DOHH2 (cell line): ENCODE results near the gene TNFAIP1.

ENCODE experiments used
- EZH2phosphoT487 ChIP-seq: fragments of 200-600 bp; sonication (generic); IDR thresholded peaks from 2 replicates; pipeline ENCODE4 v1.6.1; 2017; ENCODE audit warnings: borderline replicate concordance, mild to moderate bottlenecking, antibody characterized with exemption, low read length, moderate library complexity, mixed read lengths
- TF ChIP-seq, protein P1 (sequence below): fragments of 200-600 bp; sonication (generic); IDR thresholded peaks from one replicate; pipeline ENCODE4 v1.5.1; 2014; ENCODE audit warnings: antibody characterized with exemption, mild to moderate bottlenecking, low read depth, low read length; ENCODE audit not compliant: poor library complexity, severe bottlenecking

DNA sequence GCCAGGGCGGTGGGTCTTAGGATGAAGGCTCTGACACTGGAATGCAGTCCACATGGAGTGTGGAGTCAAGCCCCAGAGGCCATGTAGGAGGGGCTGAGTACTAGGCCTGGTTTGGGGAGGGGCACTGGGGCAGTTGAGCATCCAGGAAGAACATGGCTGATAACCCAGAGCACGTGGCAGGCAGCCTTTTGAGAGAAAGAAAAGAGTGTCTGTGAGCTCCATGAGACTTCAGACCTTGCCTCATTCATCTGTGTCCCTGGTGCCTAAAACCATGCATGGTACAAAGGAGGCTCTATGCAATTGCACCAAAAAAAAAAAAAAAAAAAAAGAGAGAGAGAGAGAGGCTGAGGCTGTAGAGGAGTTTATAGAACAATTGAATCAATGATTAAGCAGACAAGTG, 55.8 kb downstream of the TNFAIP1 start:
- TF ChIP-seq, protein P1, sequence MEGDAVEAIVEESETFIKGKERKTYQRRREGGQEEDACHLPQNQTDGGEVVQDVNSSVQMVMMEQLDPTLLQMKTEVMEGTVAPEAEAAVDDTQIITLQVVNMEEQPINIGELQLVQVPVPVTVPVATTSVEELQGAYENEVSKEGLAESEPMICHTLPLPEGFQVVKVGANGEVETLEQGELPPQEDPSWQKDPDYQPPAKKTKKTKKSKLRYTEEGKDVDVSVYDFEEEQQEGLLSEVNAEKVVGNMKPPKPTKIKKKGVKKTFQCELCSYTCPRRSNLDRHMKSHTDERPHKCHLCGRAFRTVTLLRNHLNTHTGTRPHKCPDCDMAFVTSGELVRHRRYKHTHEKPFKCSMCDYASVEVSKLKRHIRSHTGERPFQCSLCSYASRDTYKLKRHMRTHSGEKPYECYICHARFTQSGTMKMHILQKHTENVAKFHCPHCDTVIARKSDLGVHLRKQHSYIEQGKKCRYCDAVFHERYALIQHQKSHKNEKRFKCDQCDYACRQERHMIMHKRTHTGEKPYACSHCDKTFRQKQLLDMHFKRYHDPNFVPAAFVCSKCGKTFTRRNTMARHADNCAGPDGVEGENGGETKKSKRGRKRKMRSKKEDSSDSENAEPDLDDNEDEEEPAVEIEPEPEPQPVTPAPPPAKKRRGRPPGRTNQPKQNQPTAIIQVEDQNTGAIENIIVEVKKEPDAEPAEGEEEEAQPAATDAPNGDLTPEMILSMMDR = no peak
- no peak for TF ChIP-seq EZH2phosphoT487
